ENCODE results near the gene TPP1. TPM values are rescaled to one million over a fixed set of nuclear protein-coding genes. Genes with fewer than 3 reads are reported as not detected.
A peak's percentile ranks its signal among the peaks of the same experiment; 100 is the strongest.

The TPP1 gene
- polyA plus RNA-seq, 1 donor (not counting 4 experiments of a cell fraction or from before 2014, with no cell fraction given): 55.3 TPM

- DNase-seq (ENCODE audit: low read depth, low spot score) (no peak), FAIRE-seq (no peak)
- no peak for TF ChIP-seq EZH2 (IDR thresholded peaks at IDR 0.05; ENCODE audit: low read length)
- Histone ChIP-seq H3K4me2 (ENCODE audit: control insufficient read depth, extremely low read depth, insufficient read depth, low read depth, low read length) (no peak overlapping the region), H3K9ac (ENCODE audit: control insufficient read depth, extremely low read depth, insufficient read depth, low read length) (no peak overlapping the region), H3K36me3 (ENCODE audit: control insufficient read depth in 2 of 2, extremely low read depth in 1 of 2, insufficient read depth in 2 of 2, low read length in 2 of 2) (no peaks in the 10 kb centered on the region), H3K4me3 (ENCODE audit: control insufficient read depth in 2 of 3, extremely low read depth in 1 of 3, insufficient read depth in 2 of 3, low read depth in 1 of 3, low read length in 3 of 3) (no peak overlapping the region), H4K20me1 (ENCODE audit: control insufficient read depth, extremely low read depth, insufficient read depth, low read length) (no peaks in the 10 kb centered on the region), H2AFZ (ENCODE audit: control insufficient read depth, low read length) (no peak overlapping the region), H3K27ac (ENCODE audit: control insufficient read depth, insufficient read depth, low read length) (no peak overlapping the region), H3K27me3 (ENCODE audit: control insufficient read depth, extremely low read depth, insufficient read depth, low read length) (peaks cover 4% of the 10 kb centered on the region), H3K79me2 (ENCODE audit: control insufficient read depth, insufficient read depth, low read length) (no peaks in the 10 kb centered on the region), H3K4me1 (ENCODE audit: control insufficient read depth, extremely low read depth, insufficient read depth, low read length) (no peaks in the 10 kb centered on the region), H3K9me3 (ENCODE audit: control insufficient read depth, low read depth, low read length) (no peaks in the 10 kb centered on the region), H3K9me1 (ENCODE audit: control insufficient read depth, extremely low read depth, insufficient read depth, low read length) (no peaks in the 10 kb centered on the region)
- dilution Hi-C loops (cut with MboI; ENCODE audit: extremely low pct_ligation_motif_present, low sequenced_read_pairs): no loop called here
Observed at GRCh38 chr11:6663794-6664469, 44.7 kb upstream of the TPP1 start.

GRCh38 chr11:6660712-6661111 lies 41.5 kb upstream of the TPP1 start:
- DNase-seq (ENCODE audit: low read depth, low spot score): no peak
- no peak overlapping the region for H2AFZ ChIP-seq (ENCODE audit: control insufficient read depth, low read length)
- H3K9ac ChIP-seq (ENCODE audit: control insufficient read depth, extremely low read depth, insufficient read depth, low read length): no peak overlapping the region
- H4K20me1 ChIP-seq (ENCODE audit: control insufficient read depth, extremely low read depth, insufficient read depth, low read length): no peaks in the 10 kb centered on the region
- no peaks in the 10 kb centered on the region for H3K4me1 ChIP-seq (ENCODE audit: control insufficient read depth, extremely low read depth, insufficient read depth, low read length)
- no peak overlapping the region for H3K4me2 ChIP-seq (ENCODE audit: control insufficient read depth, extremely low read depth, insufficient read depth, low read depth, low read length)
- H3K27ac ChIP-seq (ENCODE audit: control insufficient read depth, insufficient read depth, low read length): no peak overlapping the region
- H3K4me3 ChIP-seq (ENCODE audit: control insufficient read depth in 2 of 3, extremely low read depth in 1 of 3, insufficient read depth in 2 of 3, low read depth in 1 of 3, low read length in 3 of 3): no peak overlapping the region
- H3K9me3 ChIP-seq (ENCODE audit: control insufficient read depth, low read depth, low read length): no peaks in the 10 kb centered on the region
- TF ChIP-seq CTCF (optimal IDR thresholded peaks at IDR 0.05 in 1 of 3, IDR thresholded peaks at IDR 0.05 in 1 of 3, conservative IDR thresholded peaks at IDR 0.05 in 1 of 3; ENCODE audit: extremely low read depth in 1 of 3, insufficient read depth in 2 of 3, low read length in 3 of 3): no peak
- TF ChIP-seq EZH2 (IDR thresholded peaks at IDR 0.05; ENCODE audit: low read length): no peak
- no peaks in the 10 kb centered on the region for H3K36me3 ChIP-seq (ENCODE audit: control insufficient read depth in 2 of 2, extremely low read depth in 1 of 2, insufficient read depth in 2 of 2, low read length in 2 of 2)
- H3K27me3 ChIP-seq (ENCODE audit: control insufficient read depth, extremely low read depth, insufficient read depth, low read length): peaks cover 25% of the 10 kb centered on the region
- no peaks in the 10 kb centered on the region for H3K9me1 ChIP-seq (ENCODE audit: control insufficient read depth, extremely low read depth, insufficient read depth, low read length)
- FAIRE-seq: no peak
- no peaks in the 10 kb centered on the region for H3K79me2 ChIP-seq (ENCODE audit: control insufficient read depth, insufficient read depth, low read length)
- dilution Hi-C loops (cut with MboI; ENCODE audit: extremely low pct_ligation_motif_present, low sequenced_read_pairs): no loop called here

GRCh38 chr11:6658647-6659046 lies 39.4 kb upstream of the TPP1 start:
- TF ChIP-seq EZH2 (IDR thresholded peaks at IDR 0.05; ENCODE audit: low read length) (peak; percentile 51), CTCF (optimal IDR thresholded peaks at IDR 0.05 in 1 of 3, IDR thresholded peaks at IDR 0.05 in 1 of 3, conservative IDR thresholded peaks at IDR 0.05 in 1 of 3; ENCODE audit: extremely low read depth in 1 of 3, insufficient read depth in 2 of 3, low read length in 3 of 3) (no peak)
- H3K27ac ChIP-seq (ENCODE audit: control insufficient read depth, insufficient read depth, low read length): no peak overlapping the region
- no peak for FAIRE-seq

More at GRCh38 chr11:6658647-6659046, 39.4 kb upstream of the TPP1 start:
- no peak for DNase-seq (ENCODE audit: low read depth, low spot score)
- no peaks in the 10 kb centered on the region for H4K20me1 ChIP-seq (ENCODE audit: control insufficient read depth, extremely low read depth, insufficient read depth, low read length)
- no peaks in the 10 kb centered on the region for H3K9me3 ChIP-seq (ENCODE audit: control insufficient read depth, low read depth, low read length)
- no peaks in the 10 kb centered on the region for H3K36me3 ChIP-seq (ENCODE audit: control insufficient read depth in 2 of 2, extremely low read depth in 1 of 2, insufficient read depth in 2 of 2, low read length in 2 of 2)
- no peak overlapping the region for H3K4me3 ChIP-seq (ENCODE audit: control insufficient read depth in 2 of 3, extremely low read depth in 1 of 3, insufficient read depth in 2 of 3, low read depth in 1 of 3, low read length in 3 of 3)
- no peaks in the 10 kb centered on the region for H3K4me1 ChIP-seq (ENCODE audit: control insufficient read depth, extremely low read depth, insufficient read depth, low read length)
- no peak overlapping the region for H2AFZ ChIP-seq (ENCODE audit: control insufficient read depth, low read length)
- H3K9ac ChIP-seq (ENCODE audit: control insufficient read depth, extremely low read depth, insufficient read depth, low read length): no peak overlapping the region
- H3K79me2 ChIP-seq (ENCODE audit: control insufficient read depth, insufficient read depth, low read length): no peaks in the 10 kb centered on the region
- H3K4me2 ChIP-seq (ENCODE audit: control insufficient read depth, extremely low read depth, insufficient read depth, low read depth, low read length): no peak overlapping the region
- no peaks in the 10 kb centered on the region for H3K9me1 ChIP-seq (ENCODE audit: control insufficient read depth, extremely low read depth, insufficient read depth, low read length)
- dilution Hi-C loops (cut with MboI; ENCODE audit: extremely low pct_ligation_motif_present, low sequenced_read_pairs): no loop called here
- peaks cover 39% of the 10 kb centered on the region for H3K27me3 ChIP-seq (ENCODE audit: control insufficient read depth, extremely low read depth, insufficient read depth, low read length)

All from keratinocyte (primary cell).